Chondrocyte (in vitro differentiated cells): ENCODE results near the gene HABP4. TPM values are rescaled to one million over a fixed set of nuclear protein-coding genes. Genes with fewer than 3 reads are reported as not detected.

Source experiments
- DNase-seq: peaks from one replicate; pipeline ENCODE4 v3.0.0; 2021; ENCODE audit warnings: mixed read lengths, low spot score
- H3K27ac Mint-ChIP-seq: one replicate; pipeline ENCODE4 v1.8.0; 2021; ENCODE audit warnings: mild to moderate bottlenecking, moderate library complexity, mixed read lengths; ENCODE audit not compliant: unreplicated experiment
- H3K27me3 Mint-ChIP-seq: 2 replicates; pipeline ENCODE4 v1.8.0; 2021; ENCODE audit warnings: low read depth, mixed read lengths
- H3K36me3 Mint-ChIP-seq: 2 replicates; pipeline ENCODE4 v1.8.0; 2021; ENCODE audit warnings: low read depth, mixed read lengths
- H3K4me1 Mint-ChIP-seq: 2 replicates; pipeline ENCODE4 v1.8.0; 2021; ENCODE audit warnings: low read depth, mild to moderate bottlenecking, mixed read lengths
- H3K4me3 Mint-ChIP-seq: one replicate; pipeline ENCODE4 v1.8.0; 2021; ENCODE audit warnings: mild to moderate bottlenecking, moderate library complexity, mixed read lengths; ENCODE audit not compliant: unreplicated experiment
- H3K9me3 Mint-ChIP-seq: 2 replicates; pipeline ENCODE4 v1.8.0; 2021; ENCODE audit warnings: low read depth, mixed read lengths
- total RNA-seq: library from RNA; stranded (reverse); gene quantifications from 3 replicates; pipeline ENCODE4 v1.2.1, GENCODE V29; 2021
- TF ChIP-seq, protein P1 (sequence below): fragments of 200-600 bp; sonication (generic); IDR thresholded peaks from 2 replicates; pipeline ENCODE4 v1.5.0; 2021; ENCODE audit warnings: antibody characterized with exemption, mild to moderate bottlenecking, moderate library complexity

Gene HABP4
- total RNA-seq, 1 donor from 2014 or later: 28.9 TPM

DNA sequence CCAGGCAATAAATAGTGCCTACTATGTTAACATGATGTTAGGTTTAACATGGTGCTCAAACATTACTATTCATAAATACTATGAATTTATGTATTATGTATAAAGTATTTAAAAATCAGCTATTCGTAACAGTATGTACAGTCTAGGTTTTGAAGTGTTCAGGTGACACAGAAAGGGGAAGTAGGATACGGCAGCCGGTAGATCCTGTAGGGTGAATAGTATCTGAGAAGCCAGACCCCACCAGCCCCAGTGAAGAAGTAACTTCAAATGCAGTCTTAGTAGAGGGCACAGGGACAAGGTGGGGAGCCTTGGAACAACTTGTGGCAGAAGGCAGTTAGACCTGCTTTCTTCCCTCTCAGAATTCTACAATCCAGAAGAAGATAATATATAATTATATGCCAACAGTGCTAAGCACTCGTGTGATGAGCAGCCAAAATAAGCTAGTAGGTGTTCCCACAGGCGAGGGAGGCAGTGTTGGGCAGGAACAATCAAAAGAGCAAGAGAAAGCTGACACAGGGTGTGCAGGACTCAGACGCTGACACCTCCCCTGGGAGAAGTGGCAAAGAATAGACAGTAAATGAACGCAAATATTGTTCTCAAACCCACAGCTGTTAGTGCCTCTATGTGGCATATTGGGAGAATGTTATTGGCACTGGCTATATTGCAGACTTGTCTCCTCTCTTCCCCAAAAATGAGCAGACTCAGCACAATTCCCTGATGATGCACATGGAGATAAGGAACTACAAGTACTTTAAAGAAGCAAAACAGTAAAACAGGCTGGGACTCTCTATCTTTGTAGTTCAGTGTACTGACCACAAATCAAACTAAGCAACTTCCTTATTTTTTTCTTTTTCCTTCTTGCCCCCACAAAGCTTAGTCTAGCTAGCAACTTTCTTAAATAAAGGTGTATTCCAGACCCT, 36.4 kb upstream of the HABP4 start:
- H3K36me3 Mint-ChIP-seq: no peaks in the 10 kb centered on the region
- TF ChIP-seq, protein P1, sequence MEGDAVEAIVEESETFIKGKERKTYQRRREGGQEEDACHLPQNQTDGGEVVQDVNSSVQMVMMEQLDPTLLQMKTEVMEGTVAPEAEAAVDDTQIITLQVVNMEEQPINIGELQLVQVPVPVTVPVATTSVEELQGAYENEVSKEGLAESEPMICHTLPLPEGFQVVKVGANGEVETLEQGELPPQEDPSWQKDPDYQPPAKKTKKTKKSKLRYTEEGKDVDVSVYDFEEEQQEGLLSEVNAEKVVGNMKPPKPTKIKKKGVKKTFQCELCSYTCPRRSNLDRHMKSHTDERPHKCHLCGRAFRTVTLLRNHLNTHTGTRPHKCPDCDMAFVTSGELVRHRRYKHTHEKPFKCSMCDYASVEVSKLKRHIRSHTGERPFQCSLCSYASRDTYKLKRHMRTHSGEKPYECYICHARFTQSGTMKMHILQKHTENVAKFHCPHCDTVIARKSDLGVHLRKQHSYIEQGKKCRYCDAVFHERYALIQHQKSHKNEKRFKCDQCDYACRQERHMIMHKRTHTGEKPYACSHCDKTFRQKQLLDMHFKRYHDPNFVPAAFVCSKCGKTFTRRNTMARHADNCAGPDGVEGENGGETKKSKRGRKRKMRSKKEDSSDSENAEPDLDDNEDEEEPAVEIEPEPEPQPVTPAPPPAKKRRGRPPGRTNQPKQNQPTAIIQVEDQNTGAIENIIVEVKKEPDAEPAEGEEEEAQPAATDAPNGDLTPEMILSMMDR: no peak
- H3K9me3 Mint-ChIP-seq: no peaks in the 10 kb centered on the region
- no peak for DNase-seq
- no peak overlapping the region for H3K4me3 Mint-ChIP-seq
- peaks cover 6% of the 10 kb centered on the region for H3K4me1 Mint-ChIP-seq
- H3K27me3 Mint-ChIP-seq: no peaks in the 10 kb centered on the region
- H3K27ac Mint-ChIP-seq: no peak overlapping the region

- no peak for DNase-seq
These were observed 32.9 kb upstream of the HABP4 start for GRCh38 chr9:96417051-96417586.

GRCh38 chr9:96417661-96418082, 32.3 kb upstream of the HABP4 start:
- peak overlapping the region; percentile 72 for H3K4me3 Mint-ChIP-seq
- no peaks in the 10 kb centered on the region for H3K27me3 Mint-ChIP-seq
- no peaks in the 10 kb centered on the region for H3K36me3 Mint-ChIP-seq
- no peaks in the 10 kb centered on the region for H3K9me3 Mint-ChIP-seq
- no peak for DNase-seq
- H3K27ac Mint-ChIP-seq: peak overlapping the region; percentile 89
- TF ChIP-seq, protein P1: no peak
- H3K4me1 Mint-ChIP-seq: peaks cover 28% of the 10 kb centered on the region

More at GRCh38 chr9:96417051-96417586, 32.9 kb upstream of the HABP4 start:
- Mint-ChIP-seq H3K9me3 (no peaks in the 10 kb centered on the region), H3K4me3 (peak overlapping the region; percentile 86), H3K27me3 (no peaks in the 10 kb centered on the region), H3K36me3 (no peaks in the 10 kb centered on the region), H3K4me1 (peaks cover 28% of the 10 kb centered on the region), H3K27ac (peak overlapping the region; percentile 89)
- TF ChIP-seq, protein P1: peak; percentile 63

GRCh38 chr9:96418083-96418919, 31.7 kb upstream of the HABP4 start, which contains the start of gene ZNF367:
TSS of gene ZNF367 (minus strand) at chr9:96418370. CDS start at chr9:96418032, 338 bp downstream.
- Mint-ChIP-seq H3K27me3 (no peaks in the 10 kb centered on the region), H3K36me3 (no peaks in the 10 kb centered on the region), H3K4me1 (peaks cover 28% of the 10 kb centered on the region), H3K9me3 (no peaks in the 10 kb centered on the region), H3K4me3 (peak within 1 kb of the TSS; percentile 87), H3K27ac (peak within 1 kb of the TSS; percentile 96)
- TF ChIP-seq, protein P1: no peak
- DNase-seq: peak; percentile 99
